ENCODE results near the gene RAD23B. TPM values are rescaled to one million over a fixed set of nuclear protein-coding genes. Genes with fewer than 3 reads are reported as not detected.
A peak's percentile ranks its signal among the peaks of the same experiment; 100 is the strongest.

The RAD23B gene
- total and polyA plus RNA-seq, 2 of the 13 experiments (the other 11 are each of a cell fraction or from before 2014, with no cell fraction given) = 133 to 156 TPM

DNA sequence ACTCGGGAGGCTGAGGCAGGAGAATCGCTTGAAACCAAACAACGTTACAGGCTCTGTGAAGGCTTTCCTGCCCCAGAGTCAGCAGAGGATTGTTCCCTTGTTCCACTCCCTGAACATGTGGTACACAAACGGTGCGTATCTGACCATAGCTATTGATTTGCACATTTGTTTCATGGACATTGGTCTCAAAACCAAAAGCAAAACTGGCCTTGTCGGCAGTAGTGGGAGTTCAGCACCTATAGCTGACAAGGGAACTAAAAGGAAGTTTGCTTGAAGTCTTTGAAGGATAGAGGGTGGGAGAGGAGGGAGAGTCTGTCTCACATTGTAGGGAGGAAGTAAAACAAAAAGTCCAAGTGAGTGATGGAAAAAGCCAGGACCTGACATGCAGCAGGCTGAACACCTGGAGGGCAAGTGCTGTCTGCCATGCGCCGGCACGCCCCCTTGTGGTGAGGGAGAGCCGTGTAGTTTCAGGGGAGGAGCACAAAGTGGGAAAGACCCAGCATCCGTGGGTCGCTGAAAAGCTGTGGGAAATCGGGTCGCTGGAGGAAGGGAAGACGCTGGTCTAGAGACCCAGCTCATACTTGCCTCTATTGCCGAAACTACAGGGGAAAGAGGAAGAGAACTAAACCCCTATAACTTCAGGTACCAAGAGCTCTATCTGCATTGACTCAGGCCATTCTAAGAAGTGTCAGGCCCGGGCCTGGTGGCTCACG is 58.0 kb downstream of the RAD23B start (continued):
- TF ChIP-seq EEA1 (CRISPR knock-in tag; IDR thresholded peaks at IDR 0.05; ENCODE audit: borderline replicate concordance) = no peak
- 0 out of 2 replicates have a peak, but pooled peaks have one; percentile 43 for TF ChIP-seq TP53 (CRISPR knock-in tag; conservative IDR thresholded peaks at IDR 0.05)
- TF ChIP-seq SRF (IDR thresholded peaks at IDR 0.05; ENCODE audit: low read depth, low read length) = no peak
- TF ChIP-seq, protein P1, sequence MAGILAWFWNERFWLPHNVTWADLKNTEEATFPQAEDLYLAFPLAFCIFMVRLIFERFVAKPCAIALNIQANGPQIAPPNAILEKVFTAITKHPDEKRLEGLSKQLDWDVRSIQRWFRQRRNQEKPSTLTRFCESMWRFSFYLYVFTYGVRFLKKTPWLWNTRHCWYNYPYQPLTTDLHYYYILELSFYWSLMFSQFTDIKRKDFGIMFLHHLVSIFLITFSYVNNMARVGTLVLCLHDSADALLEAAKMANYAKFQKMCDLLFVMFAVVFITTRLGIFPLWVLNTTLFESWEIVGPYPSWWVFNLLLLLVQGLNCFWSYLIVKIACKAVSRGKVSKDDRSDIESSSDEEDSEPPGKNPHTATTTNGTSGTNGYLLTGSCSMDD (CRISPR knock-in tag; IDR thresholded peaks at IDR 0.05) = no peak
- no peak for TF ChIP-seq EZH2 (conservative IDR thresholded peaks at IDR 0.05; ENCODE audit: low read depth, low read length)
- TF ChIP-seq ZMYM4 (CRISPR knock-in tag; IDR thresholded peaks at IDR 0.05) = 0 out of 2 replicates have a peak, but pooled peaks have one; percentile 41
- no peak for TF ChIP-seq ZNF7 (CRISPR knock-in tag; IDR thresholded peaks at IDR 0.05)
- no peak for TF ChIP-seq MAFF (IDR thresholded peaks at IDR 0.05; ENCODE audit: low read depth, low read length)
- TF ChIP-seq SRSF1 (optimal IDR thresholded peaks at IDR 0.05; ENCODE audit: low read depth, low read length) = no peak
- TF ChIP-seq, protein P2, sequence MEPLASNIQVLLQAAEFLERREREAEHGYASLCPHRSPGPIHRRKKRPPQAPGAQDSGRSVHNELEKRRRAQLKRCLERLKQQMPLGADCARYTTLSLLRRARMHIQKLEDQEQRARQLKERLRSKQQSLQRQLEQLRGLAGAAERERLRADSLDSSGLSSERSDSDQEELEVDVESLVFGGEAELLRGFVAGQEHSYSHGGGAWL (CRISPR knock-in tag; IDR thresholded peaks at IDR 0.05) = no peak
- TF ChIP-seq KAT8 (CRISPR knock-in tag; IDR thresholded peaks at IDR 0.05) = 0 out of 2 replicates have a peak, but pooled peaks have one; percentile 41
- no peak for TF ChIP-seq SP5 (CRISPR knock-in tag; IDR thresholded peaks at IDR 0.05; ENCODE audit: borderline replicate concordance, low read depth)
- TF ChIP-seq, protein P3, sequence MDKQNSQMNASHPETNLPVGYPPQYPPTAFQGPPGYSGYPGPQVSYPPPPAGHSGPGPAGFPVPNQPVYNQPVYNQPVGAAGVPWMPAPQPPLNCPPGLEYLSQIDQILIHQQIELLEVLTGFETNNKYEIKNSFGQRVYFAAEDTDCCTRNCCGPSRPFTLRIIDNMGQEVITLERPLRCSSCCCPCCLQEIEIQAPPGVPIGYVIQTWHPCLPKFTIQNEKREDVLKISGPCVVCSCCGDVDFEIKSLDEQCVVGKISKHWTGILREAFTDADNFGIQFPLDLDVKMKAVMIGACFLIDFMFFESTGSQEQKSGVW (CRISPR knock-in tag; IDR thresholded peaks at IDR 0.05; ENCODE audit: borderline replicate concordance) = no peak
- TF ChIP-seq, protein P4, sequence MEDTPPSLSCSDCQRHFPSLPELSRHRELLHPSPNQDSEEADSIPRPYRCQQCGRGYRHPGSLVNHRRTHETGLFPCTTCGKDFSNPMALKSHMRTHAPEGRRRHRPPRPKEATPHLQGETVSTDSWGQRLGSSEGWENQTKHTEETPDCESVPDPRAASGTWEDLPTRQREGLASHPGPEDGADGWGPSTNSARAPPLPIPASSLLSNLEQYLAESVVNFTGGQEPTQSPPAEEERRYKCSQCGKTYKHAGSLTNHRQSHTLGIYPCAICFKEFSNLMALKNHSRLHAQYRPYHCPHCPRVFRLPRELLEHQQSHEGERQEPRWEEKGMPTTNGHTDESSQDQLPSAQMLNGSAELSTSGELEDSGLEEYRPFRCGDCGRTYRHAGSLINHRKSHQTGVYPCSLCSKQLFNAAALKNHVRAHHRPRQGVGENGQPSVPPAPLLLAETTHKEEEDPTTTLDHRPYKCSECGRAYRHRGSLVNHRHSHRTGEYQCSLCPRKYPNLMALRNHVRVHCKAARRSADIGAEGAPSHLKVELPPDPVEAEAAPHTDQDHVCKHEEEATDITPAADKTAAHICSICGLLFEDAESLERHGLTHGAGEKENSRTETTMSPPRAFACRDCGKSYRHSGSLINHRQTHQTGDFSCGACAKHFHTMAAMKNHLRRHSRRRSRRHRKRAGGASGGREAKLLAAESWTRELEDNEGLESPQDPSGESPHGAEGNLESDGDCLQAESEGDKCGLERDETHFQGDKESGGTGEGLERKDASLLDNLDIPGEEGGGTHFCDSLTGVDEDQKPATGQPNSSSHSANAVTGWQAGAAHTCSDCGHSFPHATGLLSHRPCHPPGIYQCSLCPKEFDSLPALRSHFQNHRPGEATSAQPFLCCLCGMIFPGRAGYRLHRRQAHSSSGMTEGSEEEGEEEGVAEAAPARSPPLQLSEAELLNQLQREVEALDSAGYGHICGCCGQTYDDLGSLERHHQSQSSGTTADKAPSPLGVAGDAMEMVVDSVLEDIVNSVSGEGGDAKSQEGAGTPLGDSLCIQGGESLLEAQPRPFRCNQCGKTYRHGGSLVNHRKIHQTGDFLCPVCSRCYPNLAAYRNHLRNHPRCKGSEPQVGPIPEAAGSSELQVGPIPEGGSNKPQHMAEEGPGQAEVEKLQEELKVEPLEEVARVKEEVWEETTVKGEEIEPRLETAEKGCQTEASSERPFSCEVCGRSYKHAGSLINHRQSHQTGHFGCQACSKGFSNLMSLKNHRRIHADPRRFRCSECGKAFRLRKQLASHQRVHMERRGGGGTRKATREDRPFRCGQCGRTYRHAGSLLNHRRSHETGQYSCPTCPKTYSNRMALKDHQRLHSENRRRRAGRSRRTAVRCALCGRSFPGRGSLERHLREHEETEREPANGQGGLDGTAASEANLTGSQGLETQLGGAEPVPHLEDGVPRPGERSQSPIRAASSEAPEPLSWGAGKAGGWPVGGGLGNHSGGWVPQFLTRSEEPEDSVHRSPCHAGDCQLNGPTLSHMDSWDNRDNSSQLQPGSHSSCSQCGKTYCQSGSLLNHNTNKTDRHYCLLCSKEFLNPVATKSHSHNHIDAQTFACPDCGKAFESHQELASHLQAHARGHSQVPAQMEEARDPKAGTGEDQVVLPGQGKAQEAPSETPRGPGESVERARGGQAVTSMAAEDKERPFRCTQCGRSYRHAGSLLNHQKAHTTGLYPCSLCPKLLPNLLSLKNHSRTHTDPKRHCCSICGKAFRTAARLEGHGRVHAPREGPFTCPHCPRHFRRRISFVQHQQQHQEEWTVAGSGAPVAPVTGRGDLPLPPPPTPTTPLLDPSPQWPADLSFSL (CRISPR knock-in tag; IDR thresholded peaks at IDR 0.05) = no peak
- no peak for TF ChIP-seq STAT5B (CRISPR knock-in tag; IDR thresholded peaks at IDR 0.05)
- TF ChIP-seq BORCS8-MEF2B (CRISPR knock-in tag; IDR thresholded peaks at IDR 0.05) = peak; percentile 31; the same call in 1 of the 2 replicates
- TF ChIP-seq FOXP1 (IDR thresholded peaks at IDR 0.05) = no peak
- no peak for TF ChIP-seq FOXP1 (CRISPR knock-in tag; IDR thresholded peaks at IDR 0.05)
- no peak for TF ChIP-seq MTA3 (CRISPR knock-in tag; IDR thresholded peaks at IDR 0.05)
- no peak for TF ChIP-seq XBP1 (CRISPR knock-in tag; IDR thresholded peaks at IDR 0.05)
- no peak for TF ChIP-seq BRD4 (CRISPR knock-in tag; IDR thresholded peaks at IDR 0.05)
- no peak for TF ChIP-seq DMAP1 (CRISPR knock-in tag; IDR thresholded peaks at IDR 0.05)
- TF ChIP-seq, protein P5, sequence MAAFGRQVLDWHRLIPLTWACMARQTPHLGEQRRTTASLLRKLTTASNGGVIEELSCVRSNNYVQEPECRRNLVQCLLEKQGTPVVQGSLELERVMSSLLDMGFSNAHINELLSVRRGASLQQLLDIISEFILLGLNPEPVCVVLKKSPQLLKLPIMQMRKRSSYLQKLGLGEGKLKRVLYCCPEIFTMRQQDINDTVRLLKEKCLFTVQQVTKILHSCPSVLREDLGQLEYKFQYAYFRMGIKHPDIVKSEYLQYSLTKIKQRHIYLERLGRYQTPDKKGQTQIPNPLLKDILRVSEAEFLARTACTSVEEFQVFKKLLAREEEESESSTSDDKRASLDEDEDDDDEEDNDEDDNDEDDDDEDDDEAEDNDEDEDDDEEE (CRISPR knock-in tag; IDR thresholded peaks at IDR 0.05) = no peak

Measured in HepG2 (cell line).